Dendritic cell treated with granulocyte-macrophage colony-stimulating factor and Interleukin-4, amounts not matched to agents 40 ng/mL and 50 ng/mL, for 4 days (primary cell): ENCODE results near the gene SCFD2.
"Not testable (repeated sequence)": the region's sequence is repeated elsewhere in the genome, so short reads cannot be mapped to it uniquely, and the experiment has no call there.

ENCODE experiments used
- H3K27ac Mint-ChIP-seq: one replicate; pipeline ENCODE4 v1.8.0; 2022; ENCODE audit warnings: mild to moderate bottlenecking, mixed read lengths
- H3K27me3 Mint-ChIP-seq: one replicate; pipeline ENCODE4 v1.8.0; 2022; ENCODE audit warnings: mild to moderate bottlenecking, mixed read lengths
- H3K36me3 Mint-ChIP-seq: one replicate; pipeline ENCODE4 v1.8.0; 2022; ENCODE audit warnings: low read depth, mixed read lengths
- H3K4me1 Mint-ChIP-seq: one replicate; pipeline ENCODE4 v1.8.0; 2022; ENCODE audit warnings: low read depth, mixed read lengths
- H3K4me3 Mint-ChIP-seq: one replicate; pipeline ENCODE4 v1.8.0; 2022; ENCODE audit warnings: mild to moderate bottlenecking, moderate library complexity, mixed read lengths
- H3K9me3 Mint-ChIP-seq: one replicate; pipeline ENCODE4 v1.8.0; 2022; ENCODE audit warnings: mixed read lengths
- intact Hi-C: fragments of 100-400 bp; cut with micrococcal nuclease; formaldehyde crosslinking; loops from one replicate; pipeline ENCODE4 v1.15.0; 2022

The SCFD2 gene

GRCh38 chr4:53150631-53151488 lies 215.0 kb downstream of the SCFD2 start:
- intact Hi-C loops = no loop called here
- Mint-ChIP-seq H3K4me3 (no peak overlapping the region), H3K27ac (no peak overlapping the region), H3K27me3 (no peaks in the 10 kb centered on the region), H3K36me3 (peaks cover 6% of the 10 kb centered on the region), H3K4me1 (no peaks in the 10 kb centered on the region), H3K9me3 (peaks cover 9% of the 10 kb centered on the region)

GRCh38 chr4:53147711-53148110 lies 218.2 kb downstream of the SCFD2 start:
- Mint-ChIP-seq H3K9me3 (no peaks in the 10 kb centered on the region), H3K4me3 (no peak overlapping the region), H3K27ac (no peak overlapping the region), H3K4me1 (no peaks in the 10 kb centered on the region), H3K27me3 (no peaks in the 10 kb centered on the region), H3K36me3 (peaks cover 8% of the 10 kb centered on the region)
- intact Hi-C loops = no loop called here

- Mint-ChIP-seq H3K9me3 (no peaks in the 10 kb centered on the region), H3K27ac (no peak overlapping the region), H3K4me3 (no peak overlapping the region), H3K4me1 (no peaks in the 10 kb centered on the region), H3K27me3 (no peaks in the 10 kb centered on the region), H3K36me3 (peaks cover 8% of the 10 kb centered on the region)
- intact Hi-C loops = no loop called here
These were observed 218.7 kb downstream of the SCFD2 start for GRCh38 chr4:53147197-53147596.

DNA sequence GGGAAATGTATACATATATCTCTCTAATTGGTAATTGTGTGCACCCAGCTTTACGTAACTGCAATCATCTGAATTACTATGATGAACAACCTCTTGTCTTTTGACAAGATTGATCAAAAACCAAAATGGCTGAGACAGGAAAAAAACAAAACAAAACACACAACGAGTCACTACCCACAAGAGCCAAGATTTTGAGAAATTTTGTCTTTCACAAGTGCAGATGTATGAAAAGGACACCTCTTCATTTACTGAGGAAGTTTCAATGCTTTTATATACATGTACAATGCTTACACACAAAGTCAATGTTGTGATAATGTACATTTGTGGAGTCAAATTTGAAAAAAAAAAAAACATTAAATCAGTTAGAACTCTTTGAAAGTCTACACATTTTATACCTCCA lies 224.6 kb downstream of the SCFD2 start:
- Mint-ChIP-seq H3K36me3 (peaks cover 26% of the 10 kb centered on the region), H3K27me3 (no peaks in the 10 kb centered on the region), H3K9me3 (no peaks in the 10 kb centered on the region), H3K4me3 (no peak overlapping the region), H3K27ac (no peak overlapping the region), H3K4me1 (no peaks in the 10 kb centered on the region)
- intact Hi-C loops = no loop called here

GRCh38 chr4:53139256-53139655 lies 226.6 kb downstream of the SCFD2 start:
- H3K27ac Mint-ChIP-seq, H3K4me3 Mint-ChIP-seq, H3K27me3 Mint-ChIP-seq, H3K4me1 Mint-ChIP-seq, intact Hi-C loops, H3K9me3 Mint-ChIP-seq: not testable (repeated sequence)
- H3K36me3 Mint-ChIP-seq = peaks cover 18% of the 10 kb centered on the region

GRCh38 chr4:53137468-53137867 lies 228.4 kb downstream of the SCFD2 start:
- peaks cover 18% of the 10 kb centered on the region for H3K36me3 Mint-ChIP-seq
- H3K4me1 Mint-ChIP-seq = no peaks in the 10 kb centered on the region
- intact Hi-C loops = no loop called here
- no peak overlapping the region for H3K27ac Mint-ChIP-seq
- no peaks in the 10 kb centered on the region for H3K9me3 Mint-ChIP-seq
- no peaks in the 10 kb centered on the region for H3K27me3 Mint-ChIP-seq
- H3K4me3 Mint-ChIP-seq = no peak overlapping the region

- intact Hi-C loops = no loop called here
- no peak overlapping the region for H3K4me3 Mint-ChIP-seq
- peaks cover 16% of the 10 kb centered on the region for H3K36me3 Mint-ChIP-seq
These were observed 228.9 kb downstream of the SCFD2 start for GRCh38 chr4:53136954-53137353.

DNA sequence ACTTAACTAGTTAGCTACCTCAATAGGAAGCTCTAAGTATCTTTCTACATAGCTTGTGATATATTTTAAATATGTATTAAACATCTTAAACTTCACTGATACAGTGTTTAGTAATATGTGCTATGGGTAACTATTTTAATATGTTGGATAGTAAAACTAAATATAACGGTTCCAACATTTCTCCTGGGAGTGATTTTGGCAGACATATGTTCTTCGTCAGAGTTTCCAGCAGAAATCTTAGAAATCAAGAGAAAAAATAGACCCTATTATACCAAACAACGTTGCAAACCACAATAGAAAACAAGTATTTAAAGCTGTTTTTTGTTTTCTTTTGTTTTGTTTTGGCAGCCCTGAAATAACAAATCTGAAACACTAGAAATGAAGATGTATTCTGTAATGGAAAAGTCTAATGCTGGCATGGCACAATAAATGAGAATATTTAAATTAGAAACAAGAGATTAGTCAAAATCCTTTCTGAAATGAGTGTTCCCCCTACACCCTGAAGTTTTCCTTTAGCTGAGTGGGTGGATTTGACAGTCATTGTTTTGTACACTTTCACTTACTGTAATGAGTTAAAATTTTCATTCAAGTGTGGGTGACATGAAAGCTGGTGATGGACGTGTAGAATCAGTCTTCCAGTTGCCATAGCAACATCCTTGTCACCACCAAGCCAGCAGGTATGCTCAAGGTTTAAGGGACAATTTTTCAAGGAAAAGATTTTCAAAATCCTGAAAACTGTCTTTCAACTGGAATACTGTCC lies 233.5 kb downstream of the SCFD2 start:
- intact Hi-C loops = no loop called here
- no peaks in the 10 kb centered on the region for H3K4me1 Mint-ChIP-seq
- H3K27ac Mint-ChIP-seq = no peak overlapping the region
- H3K4me3 Mint-ChIP-seq = no peak overlapping the region
- no peaks in the 10 kb centered on the region for H3K36me3 Mint-ChIP-seq
- H3K27me3 Mint-ChIP-seq = no peaks in the 10 kb centered on the region
- no peaks in the 10 kb centered on the region for H3K9me3 Mint-ChIP-seq

More at GRCh38 chr4:53136954-53137353, 228.9 kb downstream of the SCFD2 start:
- Mint-ChIP-seq H3K27me3 (no peaks in the 10 kb centered on the region), H3K4me1 (no peaks in the 10 kb centered on the region), H3K9me3 (no peaks in the 10 kb centered on the region), H3K27ac (no peak overlapping the region)

DNA sequence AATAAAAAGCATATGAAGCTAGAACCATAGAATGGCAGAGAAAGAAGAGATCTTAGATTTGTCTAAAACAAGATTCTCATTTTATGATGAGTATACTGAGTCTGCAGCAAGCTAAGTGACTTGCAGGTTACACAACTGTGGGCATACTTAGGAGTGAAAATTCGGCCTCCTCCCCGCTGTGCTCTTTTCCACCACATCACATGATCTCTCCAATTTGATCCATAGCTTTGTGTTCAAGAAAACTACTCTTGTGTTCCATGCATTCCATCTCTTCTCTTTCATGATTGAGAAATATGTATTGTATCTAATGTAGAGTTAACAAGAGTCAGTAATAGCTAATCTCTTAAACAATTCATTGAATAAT lies 234.3 kb downstream of the SCFD2 start:
- Mint-ChIP-seq H3K36me3 (no peaks in the 10 kb centered on the region), H3K4me1 (no peaks in the 10 kb centered on the region), H3K9me3 (no peaks in the 10 kb centered on the region), H3K27ac (no peak overlapping the region), H3K27me3 (no peaks in the 10 kb centered on the region), H3K4me3 (no peak overlapping the region)
- intact Hi-C loops = no loop called here

DNA sequence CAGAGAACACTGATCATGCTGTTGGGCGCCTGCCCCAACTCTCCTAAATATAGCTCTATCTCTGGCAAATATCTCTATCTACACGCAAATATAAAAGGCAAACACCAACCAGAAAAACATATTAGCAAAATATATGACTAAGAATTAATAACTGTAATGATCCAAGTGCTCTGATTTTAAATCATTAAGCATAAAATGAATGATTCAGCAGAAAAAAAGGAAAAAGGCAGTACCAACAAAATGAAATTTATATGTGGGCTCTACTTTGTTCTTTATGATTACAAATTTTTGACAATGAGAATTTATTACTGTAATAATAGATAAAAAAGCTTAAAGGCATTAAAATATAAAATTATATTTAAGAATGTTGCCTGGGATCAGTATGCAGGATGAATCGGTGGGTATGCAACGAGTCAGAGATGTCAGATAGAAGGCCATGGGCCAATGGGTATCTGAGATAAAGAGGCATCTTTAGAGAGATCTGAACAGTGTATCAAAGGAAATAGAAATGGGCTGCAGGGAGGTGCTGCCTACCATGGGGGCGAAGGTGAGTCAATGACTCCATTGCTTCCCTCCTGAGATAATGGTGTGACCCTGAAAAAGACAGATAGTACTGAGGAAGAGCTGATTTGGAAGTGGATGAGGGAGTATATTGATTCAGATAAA lies 234.8 kb downstream of the SCFD2 start:
- Mint-ChIP-seq H3K9me3 (no peaks in the 10 kb centered on the region), H3K27me3 (no peaks in the 10 kb centered on the region), H3K4me1 (no peaks in the 10 kb centered on the region), H3K27ac (no peak overlapping the region), H3K4me3 (no peak overlapping the region), H3K36me3 (no peaks in the 10 kb centered on the region)
- intact Hi-C loops = no loop called here

GRCh38 chr4:53128706-53129357 lies 237.0 kb downstream of the SCFD2 start:
- Mint-ChIP-seq H3K27me3 (no peaks in the 10 kb centered on the region), H3K27ac (no peak overlapping the region), H3K9me3 (no peaks in the 10 kb centered on the region), H3K4me3 (no peak overlapping the region), H3K4me1 (no peaks in the 10 kb centered on the region), H3K36me3 (no peaks in the 10 kb centered on the region)
- intact Hi-C loops = no loop called here

DNA sequence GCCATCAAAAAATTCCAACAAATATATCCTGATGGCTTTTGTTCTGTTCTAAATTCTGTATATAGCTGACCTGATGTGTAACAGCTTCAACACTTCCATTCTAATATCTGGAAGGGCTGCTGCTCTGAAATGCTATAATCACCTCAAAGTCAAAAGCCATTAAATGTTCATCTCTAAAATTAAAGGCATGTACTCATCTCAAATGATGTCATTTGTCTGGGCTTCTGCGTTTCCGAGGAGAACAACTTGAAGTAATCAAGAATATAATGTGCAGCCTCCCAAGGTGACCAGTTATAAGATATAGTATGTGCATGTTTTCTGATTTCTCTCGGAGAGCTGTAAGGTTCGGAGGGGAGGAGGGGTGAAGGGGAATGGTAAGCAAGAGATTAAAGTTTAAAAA lies 237.6 kb downstream of the SCFD2 start:
- H3K27ac Mint-ChIP-seq = no peak overlapping the region
- intact Hi-C loops = no loop called here
- H3K4me3 Mint-ChIP-seq = no peak overlapping the region
- H3K9me3 Mint-ChIP-seq = no peaks in the 10 kb centered on the region
- H3K27me3 Mint-ChIP-seq = no peaks in the 10 kb centered on the region
- no peaks in the 10 kb centered on the region for H3K36me3 Mint-ChIP-seq
- H3K4me1 Mint-ChIP-seq = no peaks in the 10 kb centered on the region

DNA sequence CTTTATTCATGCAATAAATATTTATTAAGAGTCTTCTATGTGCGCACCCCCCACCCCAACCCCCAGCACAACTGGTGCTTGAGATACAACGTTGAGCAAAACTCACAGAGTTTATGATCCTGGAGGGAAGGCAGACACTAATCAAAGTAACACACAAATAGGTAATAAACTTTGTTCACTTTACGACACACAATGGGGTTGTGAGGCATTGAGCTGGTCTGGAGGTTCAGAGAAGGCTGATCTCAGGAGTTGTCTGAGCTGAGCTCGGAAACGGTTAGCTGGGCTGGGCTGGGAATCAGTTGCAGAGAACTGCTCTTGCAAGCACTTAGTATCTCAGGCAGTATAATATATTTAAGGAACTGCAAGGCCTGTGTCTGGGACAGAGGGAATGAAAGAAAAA lies 238.5 kb downstream of the SCFD2 start:
- no peaks in the 10 kb centered on the region for H3K9me3 Mint-ChIP-seq
- no peak overlapping the region for H3K4me3 Mint-ChIP-seq
- intact Hi-C loops = no loop called here
- no peaks in the 10 kb centered on the region for H3K27me3 Mint-ChIP-seq
- no peaks in the 10 kb centered on the region for H3K36me3 Mint-ChIP-seq
- no peak overlapping the region for H3K27ac Mint-ChIP-seq
- no peaks in the 10 kb centered on the region for H3K4me1 Mint-ChIP-seq

GRCh38 chr4:53126099-53126498 lies 239.8 kb downstream of the SCFD2 start:
- H3K27me3 Mint-ChIP-seq = no peaks in the 10 kb centered on the region
- intact Hi-C loops = no loop called here
- no peaks in the 10 kb centered on the region for H3K4me1 Mint-ChIP-seq
- no peak overlapping the region for H3K4me3 Mint-ChIP-seq
- H3K9me3 Mint-ChIP-seq = no peaks in the 10 kb centered on the region
- no peaks in the 10 kb centered on the region for H3K36me3 Mint-ChIP-seq
- H3K27ac Mint-ChIP-seq = no peak overlapping the region
